Karpas-422 (cell line): ENCODE data around the gene DPY19L1. TPM values are rescaled to one million over a fixed set of nuclear protein-coding genes. Genes with fewer than 3 reads are reported as not detected.
"Not testable (repeated sequence)": the region's sequence is repeated elsewhere in the genome, so short reads cannot be mapped to it uniquely, and the experiment has no call there.

ENCODE experiments used
- DNase-seq: peaks from one replicate; pipeline ENCODE4 v3.0.0-alpha.2; 2015
- H2AFZ ChIP-seq: fragments of 200-600 bp; sonication (generic); 2 replicates; pipeline ENCODE4 v1.6.1; 2014; ENCODE audit warnings: antibody characterized with exemption, low read length, mixed read lengths
- H3K27ac ChIP-seq: fragments of 200-600 bp; sonication (generic); 2 replicates; pipeline ENCODE4 v1.5.1; 2014; ENCODE audit warnings: mild to moderate bottlenecking, low read length, moderate library complexity
- H3K27me3 ChIP-seq: fragments of 200-600 bp; sonication (generic); 2 replicates; pipeline ENCODE4 v1.6.1; 2014; ENCODE audit warnings: low read length, mixed read lengths
- H3K36me3 ChIP-seq: fragments of 200-600 bp; sonication (generic); 2 replicates; pipeline ENCODE4 v1.6.1; 2014; ENCODE audit warnings: low read length, mixed read lengths; ENCODE audit not compliant: insufficient read depth
- H3K4me1 ChIP-seq: fragments of 200-600 bp; sonication (generic); 2 replicates; pipeline ENCODE4 v1.6.1; 2014; ENCODE audit warnings: mild to moderate bottlenecking, low read length, mixed read lengths
- H3K4me2 ChIP-seq: fragments of 200-600 bp; sonication (generic); 2 replicates; pipeline ENCODE4 v1.6.1; 2014; ENCODE audit warnings: low read length, low read depth, mild to moderate bottlenecking; ENCODE audit not compliant: poor library complexity, severe bottlenecking
- H3K4me3 ChIP-seq: fragments of 200-600 bp; sonication (generic); 2 replicates; pipeline ENCODE4 v1.5.1; 2014; ENCODE audit warnings: mild to moderate bottlenecking, antibody characterized with exemption, low read length, mixed read lengths
- H3K79me2 ChIP-seq: fragments of 200-600 bp; sonication (generic); 2 replicates; pipeline ENCODE4 v1.6.1; 2014; ENCODE audit warnings: mild to moderate bottlenecking, low read length, mixed read lengths
- H3K9ac ChIP-seq: fragments of 200-600 bp; sonication (generic); 2 replicates; pipeline ENCODE4 v1.6.0; 2014; ENCODE audit warnings: low read length
- H3K9me2 ChIP-seq: fragments of 200-600 bp; sonication (generic), shearing (Covaris generic); replicated peaks from 2 replicates; pipeline ENCODE4 v1.6.0; 2014; ENCODE audit warnings: mild to moderate bottlenecking, low read length, moderate library complexity; ENCODE audit not compliant: insufficient read depth
- H3K9me3 ChIP-seq: fragments of 300-700, 200-600 bp; sonication (generic); 2 replicates; pipeline ENCODE4 v1.6.1; 2014; ENCODE audit warnings: low read length, mixed read lengths
- H4K20me1 ChIP-seq: fragments of 200-600 bp; sonication (generic); 2 replicates; pipeline ENCODE4 v1.6.1; 2014; ENCODE audit warnings: mild to moderate bottlenecking, antibody characterized with exemption, low read length, low read depth; ENCODE audit not compliant: insufficient read depth
- total RNA-seq: library from RNA; depleted of rRNA; stranded (reverse); fragments of >200 nt; shearing (Covaris generic); gene quantifications from 2 replicates; pipeline ENCODE4 v1.2.3, GENCODE V29; 2014; ENCODE audit warnings: low replicate concordance

DPY19L1 gene
- total RNA-seq, 1 experiment from 2014 or later = 10.3 TPM

DNA sequence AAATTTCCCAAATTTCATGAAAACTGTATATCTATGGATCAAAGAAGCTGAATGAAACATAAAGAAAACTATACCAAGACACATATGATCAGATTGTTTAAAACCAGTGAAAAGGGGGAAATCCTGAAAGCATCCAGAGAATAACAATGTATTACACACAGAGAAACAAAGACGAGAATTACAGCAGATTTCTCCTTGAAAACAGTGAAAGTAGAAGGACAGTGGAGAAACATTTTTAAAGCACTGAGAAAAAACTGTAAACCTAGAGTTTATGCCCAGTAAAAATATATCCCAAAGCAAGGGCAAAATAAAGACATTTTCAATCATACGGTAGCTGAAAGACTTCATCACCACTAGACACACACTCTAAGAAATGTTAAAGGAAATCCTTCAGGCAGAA, 121.0 kb downstream of the DPY19L1 start:
- Histone ChIP-seq H3K9me2 (no peaks in the 10 kb centered on the region), H3K36me3 (no peaks in the 10 kb centered on the region), H3K9ac (no peak overlapping the region), H3K9me3 (no peaks in the 10 kb centered on the region), H3K4me1 (no peaks in the 10 kb centered on the region), H3K4me2 (no peak overlapping the region), H3K4me3 (no peak overlapping the region), H3K27me3 (no peaks in the 10 kb centered on the region), H3K79me2 (no peaks in the 10 kb centered on the region), H2AFZ (no peak overlapping the region), H4K20me1 (no peaks in the 10 kb centered on the region), H3K27ac (no peak overlapping the region)
- no peak for DNase-seq

DNA sequence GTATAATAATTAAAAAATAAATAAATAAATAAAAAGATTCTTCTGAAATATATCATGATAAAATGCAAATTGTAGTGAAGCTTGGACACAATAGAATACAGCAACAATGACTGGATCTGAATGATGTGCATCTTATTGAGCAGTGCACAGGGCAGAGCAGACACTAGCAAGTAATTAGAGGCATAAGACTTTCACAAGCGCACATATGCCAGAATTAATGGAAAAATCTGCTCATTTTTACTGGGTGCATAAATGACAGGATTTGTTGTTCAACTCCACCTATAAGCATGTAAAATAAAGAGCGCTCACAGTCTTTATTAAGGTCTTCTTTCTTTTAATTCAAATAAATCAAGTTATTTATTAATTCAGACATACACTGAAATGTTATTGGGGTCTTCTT, 125.0 kb downstream of the DPY19L1 start:
- H3K4me2 ChIP-seq = no peak overlapping the region
- H3K27me3 ChIP-seq = no peaks in the 10 kb centered on the region
- H3K79me2 ChIP-seq = no peaks in the 10 kb centered on the region
- no peaks in the 10 kb centered on the region for H3K36me3 ChIP-seq
- no peak overlapping the region for H3K27ac ChIP-seq
- H3K9me3 ChIP-seq = no peaks in the 10 kb centered on the region
- no peaks in the 10 kb centered on the region for H3K4me1 ChIP-seq
- H3K9me2 ChIP-seq = no peaks in the 10 kb centered on the region
- no peak for DNase-seq
- H3K4me3 ChIP-seq = no peak overlapping the region
- H2AFZ ChIP-seq = no peak overlapping the region
- H3K9ac ChIP-seq = no peak overlapping the region
- H4K20me1 ChIP-seq = no peaks in the 10 kb centered on the region

DNA sequence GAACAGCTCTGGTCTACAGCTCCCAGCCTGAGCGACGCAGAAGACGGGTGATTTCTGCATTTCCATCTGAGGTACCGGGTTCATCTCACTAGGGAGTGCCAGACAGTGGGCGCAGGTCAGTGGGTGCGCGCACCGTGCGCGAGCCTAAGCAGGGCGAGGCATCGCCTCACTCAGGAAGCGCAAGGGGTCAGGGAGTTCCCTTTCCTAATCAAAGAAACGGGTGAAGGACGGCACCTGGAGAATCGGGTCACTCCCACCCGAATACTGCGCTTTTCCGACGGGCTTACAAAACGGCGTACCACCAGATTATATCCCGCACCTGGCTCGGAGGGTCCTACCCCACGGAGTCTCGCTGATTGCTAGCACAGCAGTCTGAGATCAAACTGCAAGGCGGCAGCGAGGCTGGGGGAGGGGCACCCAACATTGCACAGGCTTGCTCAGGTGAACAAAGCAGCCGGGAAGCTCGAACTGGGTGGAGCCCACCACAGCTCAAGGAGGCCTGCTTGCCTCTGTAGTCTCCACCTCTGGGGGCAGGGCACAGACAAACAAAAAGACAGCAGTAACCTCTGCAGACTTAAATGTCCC, 130.9 kb downstream of the DPY19L1 start:
- H3K9me2 ChIP-seq, H3K27ac ChIP-seq, H3K4me1 ChIP-seq, H4K20me1 ChIP-seq, H3K36me3 ChIP-seq, H3K27me3 ChIP-seq, H3K4me2 ChIP-seq, DNase-seq, H3K9me3 ChIP-seq, H3K79me2 ChIP-seq, H3K9ac ChIP-seq, H3K4me3 ChIP-seq, H2AFZ ChIP-seq: not testable (repeated sequence)

DNA sequence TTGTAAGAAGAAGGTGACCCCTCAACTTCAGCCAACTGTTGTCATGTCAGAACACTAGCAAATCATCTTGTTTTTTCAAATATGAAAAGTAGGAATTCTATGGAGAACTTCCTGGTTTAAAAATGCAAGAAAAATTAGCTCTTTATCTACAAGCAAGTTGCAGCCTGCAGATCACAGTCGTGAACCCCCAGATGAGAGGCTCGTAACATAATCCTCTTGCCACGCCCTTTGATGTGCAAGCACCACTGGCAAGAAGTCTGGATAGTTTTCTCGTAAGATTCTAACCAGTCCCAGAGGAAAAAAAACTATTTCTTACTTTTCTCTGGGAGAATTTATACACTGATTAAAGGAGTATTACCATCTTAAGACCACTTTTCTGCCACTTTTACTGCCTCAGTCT, 132.3 kb downstream of the DPY19L1 start:
- Histone ChIP-seq H2AFZ (no peak overlapping the region), H3K79me2 (no peaks in the 10 kb centered on the region), H4K20me1 (no peaks in the 10 kb centered on the region), H3K4me1 (no peaks in the 10 kb centered on the region), H3K27ac (no peak overlapping the region), H3K4me3 (no peak overlapping the region), H3K9ac (no peak overlapping the region), H3K27me3 (no peaks in the 10 kb centered on the region), H3K4me2 (no peak overlapping the region), H3K9me3 (no peaks in the 10 kb centered on the region), H3K36me3 (no peaks in the 10 kb centered on the region), H3K9me2 (no peaks in the 10 kb centered on the region)
- no peak for DNase-seq

DNA sequence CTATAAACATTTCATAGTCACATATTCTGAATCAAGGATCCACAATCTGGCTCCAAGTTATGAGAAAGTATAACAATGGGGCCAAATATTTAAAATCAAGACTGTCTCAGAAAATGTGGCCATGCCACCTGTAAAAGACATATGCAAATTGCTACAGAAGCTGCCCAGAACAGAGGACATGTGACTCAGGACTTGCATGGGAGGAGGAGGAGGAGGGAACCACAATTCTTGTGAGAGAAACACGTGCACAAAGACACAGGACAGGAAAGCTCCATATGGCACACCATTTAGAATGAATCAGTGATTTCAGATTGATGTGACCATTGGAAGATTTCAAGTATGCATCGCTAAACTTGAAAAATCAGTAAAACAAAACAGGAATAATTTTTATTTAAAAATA, 133.4 kb downstream of the DPY19L1 start:
- H3K36me3 ChIP-seq, H3K79me2 ChIP-seq, H3K9me3 ChIP-seq, H3K9me2 ChIP-seq, H2AFZ ChIP-seq, H3K27me3 ChIP-seq, H3K9ac ChIP-seq, H3K27ac ChIP-seq, H3K4me1 ChIP-seq, H3K4me3 ChIP-seq, H4K20me1 ChIP-seq, H3K4me2 ChIP-seq, DNase-seq: not testable (repeated sequence)

DNA sequence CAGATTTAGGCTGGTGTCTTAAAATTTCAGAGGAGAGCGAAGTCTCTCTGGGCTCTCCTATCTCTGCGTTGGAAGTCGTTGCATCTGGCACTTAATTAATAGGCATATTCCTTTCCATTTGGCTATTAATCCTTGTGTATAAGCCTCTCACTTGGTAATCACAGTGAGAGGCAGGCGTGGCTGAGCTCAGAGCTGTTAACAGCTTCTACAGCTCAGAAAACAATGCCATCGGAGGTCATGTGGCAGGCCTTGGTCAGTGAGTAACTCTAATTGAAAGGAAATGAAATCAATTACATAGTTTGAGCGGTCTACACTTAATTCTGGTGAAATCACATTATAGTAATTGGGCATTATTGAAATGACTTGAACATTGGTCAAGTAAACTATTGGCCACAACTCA, 135.1 kb downstream of the DPY19L1 start:
- no peak overlapping the region for H3K27ac ChIP-seq
- no peaks in the 10 kb centered on the region for H3K36me3 ChIP-seq
- no peak overlapping the region for H3K4me2 ChIP-seq
- no peaks in the 10 kb centered on the region for H4K20me1 ChIP-seq
- no peaks in the 10 kb centered on the region for H3K9me3 ChIP-seq
- no peaks in the 10 kb centered on the region for H3K9me2 ChIP-seq
- no peak overlapping the region for H2AFZ ChIP-seq
- H3K4me1 ChIP-seq = no peaks in the 10 kb centered on the region
- H3K79me2 ChIP-seq = no peaks in the 10 kb centered on the region
- H3K27me3 ChIP-seq = no peaks in the 10 kb centered on the region
- no peak for DNase-seq
- H3K4me3 ChIP-seq = no peak overlapping the region
- no peak overlapping the region for H3K9ac ChIP-seq

DNA sequence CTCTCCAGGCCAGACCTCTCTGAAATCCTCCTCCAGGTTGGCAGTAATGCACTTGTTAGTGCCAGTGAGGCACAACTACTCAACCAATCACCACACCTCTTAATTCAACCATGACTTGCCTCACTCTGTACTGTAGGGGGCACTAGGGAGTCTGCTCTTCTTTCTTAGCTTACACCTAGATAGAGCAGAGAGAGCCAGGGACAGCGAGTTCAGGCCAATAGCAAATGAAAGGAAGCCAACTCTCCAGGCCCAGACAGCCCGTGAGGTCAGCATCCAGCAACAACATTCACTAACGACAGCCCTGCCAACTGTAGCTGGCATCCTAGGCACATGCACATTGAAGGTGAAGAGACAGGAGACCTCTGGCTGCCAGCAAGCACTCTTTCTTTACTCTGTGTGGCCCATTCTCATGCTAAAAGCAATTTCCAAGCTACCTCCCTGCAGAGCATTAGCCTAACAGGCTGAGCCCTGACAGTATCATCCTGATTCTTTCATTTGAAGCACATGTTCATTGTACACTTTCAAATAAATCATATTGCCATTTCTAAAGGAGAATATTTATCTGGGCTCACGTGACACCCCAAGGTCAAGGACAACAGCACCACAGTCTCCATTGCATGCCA, 136.3 kb downstream of the DPY19L1 start:
- no peaks in the 10 kb centered on the region for H3K27me3 ChIP-seq
- no peaks in the 10 kb centered on the region for H3K9me3 ChIP-seq
- H3K9ac ChIP-seq = no peak overlapping the region
- peak; percentile 80 for DNase-seq
- no peak overlapping the region for H3K27ac ChIP-seq
- H3K4me2 ChIP-seq = no peak overlapping the region
- no peak overlapping the region for H2AFZ ChIP-seq
- H3K79me2 ChIP-seq = no peaks in the 10 kb centered on the region
- H4K20me1 ChIP-seq = no peaks in the 10 kb centered on the region
- no peaks in the 10 kb centered on the region for H3K36me3 ChIP-seq
- H3K9me2 ChIP-seq = no peaks in the 10 kb centered on the region
- no peak overlapping the region for H3K4me3 ChIP-seq
- no peaks in the 10 kb centered on the region for H3K4me1 ChIP-seq

DNA sequence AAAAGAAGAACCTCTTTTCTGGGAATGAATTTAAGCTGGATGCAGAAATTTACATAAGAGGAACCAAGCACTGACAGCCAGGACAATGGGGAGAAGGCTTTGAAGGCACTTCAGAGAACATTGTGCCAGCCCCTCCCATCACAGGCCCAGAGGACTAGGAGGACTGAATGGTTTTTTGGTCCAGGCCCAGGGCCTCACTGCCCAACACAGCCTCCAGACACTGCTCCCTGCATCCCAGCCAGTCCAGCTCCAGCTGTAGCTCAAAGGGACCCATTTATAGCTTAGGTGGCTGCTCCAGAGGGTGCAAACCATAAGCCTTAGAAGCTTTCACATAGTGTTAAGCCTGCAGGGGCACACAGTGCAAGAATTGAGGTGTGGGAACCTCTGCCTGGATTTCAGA, 142.1 kb downstream of the DPY19L1 start:
- no peak overlapping the region for H3K9ac ChIP-seq
- no peaks in the 10 kb centered on the region for H3K9me2 ChIP-seq

More for the DNA sequence above, 142.1 kb downstream of the DPY19L1 start:
- Histone ChIP-seq H2AFZ (no peak overlapping the region), H4K20me1 (no peaks in the 10 kb centered on the region), H3K4me1 (no peaks in the 10 kb centered on the region), H3K4me3 (no peak overlapping the region), H3K4me2 (no peak overlapping the region), H3K9me3 (no peaks in the 10 kb centered on the region), H3K27ac (no peak overlapping the region), H3K27me3 (no peaks in the 10 kb centered on the region), H3K79me2 (no peaks in the 10 kb centered on the region), H3K36me3 (no peaks in the 10 kb centered on the region)
- no peak for DNase-seq
